ENCODE measurements around the gene CCNA2. TPM values are rescaled to one million over a fixed set of nuclear protein-coding genes. Genes with fewer than 3 reads are reported as not detected.

Gene CCNA2
- total RNA-seq, 1 experiment from 2014 or later: 59.1 TPM

DNA sequence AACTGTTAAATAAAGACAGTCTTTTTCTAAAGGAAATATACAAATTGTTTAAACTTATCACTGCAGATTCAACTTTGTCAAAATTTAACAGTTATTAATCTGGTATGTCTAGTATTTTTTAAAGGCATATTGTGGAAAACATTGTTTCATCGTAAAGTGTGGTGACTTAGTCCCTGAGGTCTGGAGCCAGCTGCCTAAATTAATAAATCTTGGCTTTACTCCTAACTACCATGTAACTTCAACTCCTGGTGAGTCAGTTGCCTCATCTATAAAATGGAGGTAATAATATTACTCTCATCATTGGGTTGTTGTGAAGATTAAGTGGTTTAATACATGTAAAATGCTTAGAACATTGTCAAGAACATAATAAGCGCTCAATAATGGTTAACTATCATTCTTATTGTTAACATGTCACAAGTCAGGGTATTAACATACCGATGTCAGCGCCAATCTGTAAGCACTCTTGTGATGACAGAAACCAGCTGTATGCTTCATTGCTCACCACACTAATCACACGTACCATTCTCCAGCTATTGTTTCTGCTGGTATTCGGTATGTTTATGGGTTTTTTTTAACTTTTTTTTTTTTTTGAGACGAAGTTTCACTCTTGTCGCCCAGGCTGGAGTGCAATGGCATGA, 44.6 kb downstream of the CCNA2 start:
- ATAC-seq: no peak

DNA sequence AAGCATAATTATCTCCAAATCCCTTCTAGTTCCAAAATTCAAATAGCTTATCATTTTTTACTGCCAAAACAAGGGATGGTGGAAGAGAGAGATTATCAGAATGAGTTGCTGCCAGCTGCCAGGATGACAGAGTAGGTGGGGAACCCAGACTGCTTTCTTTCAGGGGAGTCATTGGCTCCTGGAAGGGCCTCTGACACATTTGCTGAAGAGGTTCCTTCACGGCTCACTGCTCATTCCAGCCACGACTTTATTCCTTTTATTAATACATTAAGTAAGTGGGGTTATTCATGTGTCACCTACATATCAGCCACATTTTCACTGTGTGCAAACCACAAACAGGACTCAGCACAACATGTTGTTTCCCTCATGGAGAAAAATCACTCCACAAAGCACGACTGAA, 46.1 kb downstream of the CCNA2 start:
- no peak overlapping the region for H3K27ac ChIP-seq (ENCODE audit: low read length)
- no peaks in the 10 kb centered on the region for H3K27me3 ChIP-seq (ENCODE audit: low read length)
- no peaks in the 10 kb centered on the region for H3K36me3 ChIP-seq (ENCODE audit: low read depth, low read length)
- intact Hi-C loops (cut with micrococcal nuclease): no loop called here
- ATAC-seq (no peak), DNase-seq (no peak)
- H3K4me2 ChIP-seq (ENCODE audit: low read length): no peak overlapping the region
- no peaks in the 10 kb centered on the region for H3K4me1 ChIP-seq (ENCODE audit: insufficient read depth, low read length)
- H4K20me1 ChIP-seq (ENCODE audit: low read length): no peaks in the 10 kb centered on the region
- ChIA-PET CTCF (no interaction called here), POLR2A (ENCODE audit: unreplicated experiment) (interaction anchor here (0.5 kb wide), 1 partner anchor 1547 kb away, joined by 3 read pairs; no protein-coding TSS in a partner anchor)
- H3K9ac ChIP-seq (ENCODE audit: low read length): no peak overlapping the region
- TF ChIP-seq, protein P1, sequence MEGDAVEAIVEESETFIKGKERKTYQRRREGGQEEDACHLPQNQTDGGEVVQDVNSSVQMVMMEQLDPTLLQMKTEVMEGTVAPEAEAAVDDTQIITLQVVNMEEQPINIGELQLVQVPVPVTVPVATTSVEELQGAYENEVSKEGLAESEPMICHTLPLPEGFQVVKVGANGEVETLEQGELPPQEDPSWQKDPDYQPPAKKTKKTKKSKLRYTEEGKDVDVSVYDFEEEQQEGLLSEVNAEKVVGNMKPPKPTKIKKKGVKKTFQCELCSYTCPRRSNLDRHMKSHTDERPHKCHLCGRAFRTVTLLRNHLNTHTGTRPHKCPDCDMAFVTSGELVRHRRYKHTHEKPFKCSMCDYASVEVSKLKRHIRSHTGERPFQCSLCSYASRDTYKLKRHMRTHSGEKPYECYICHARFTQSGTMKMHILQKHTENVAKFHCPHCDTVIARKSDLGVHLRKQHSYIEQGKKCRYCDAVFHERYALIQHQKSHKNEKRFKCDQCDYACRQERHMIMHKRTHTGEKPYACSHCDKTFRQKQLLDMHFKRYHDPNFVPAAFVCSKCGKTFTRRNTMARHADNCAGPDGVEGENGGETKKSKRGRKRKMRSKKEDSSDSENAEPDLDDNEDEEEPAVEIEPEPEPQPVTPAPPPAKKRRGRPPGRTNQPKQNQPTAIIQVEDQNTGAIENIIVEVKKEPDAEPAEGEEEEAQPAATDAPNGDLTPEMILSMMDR (conservative IDR thresholded peaks at IDR 0.05; ENCODE audit: low read depth, low read length): no peak
- TF ChIP-seq EZH2 (IDR thresholded peaks at IDR 0.05; ENCODE audit: low read length, unreplicated experiment): no peak
- no peak for TF ChIP-seq EZH2phosphoT487 (IDR thresholded peaks at IDR 0.05; ENCODE audit: borderline replicate concordance, low read length)
- H3K4me3 ChIP-seq (ENCODE audit: low read length): no peak overlapping the region
- H2AFZ ChIP-seq (ENCODE audit: low read length): no peak overlapping the region
- BruUV-seq (replicated peaks): no TSS peak
- no peaks in the 10 kb centered on the region for H3K9me2 ChIP-seq (replicated peaks; ENCODE audit: low read length)
- H3K9me3 ChIP-seq (ENCODE audit: low read length): no peaks in the 10 kb centered on the region
- H3F3A ChIP-seq (ENCODE audit: low read length, unreplicated experiment): no peaks in the 10 kb centered on the region
- no peaks in the 10 kb centered on the region for H3K79me2 ChIP-seq (ENCODE audit: low read length)

More for the DNA sequence above, 44.6 kb downstream of the CCNA2 start:
- CTCF ChIA-PET: no interaction called here
- intact Hi-C loops (cut with micrococcal nuclease): no loop called here
- Histone ChIP-seq H4K20me1 (ENCODE audit: low read length) (no peaks in the 10 kb centered on the region), H3K9ac (ENCODE audit: low read length) (no peak overlapping the region), H3K79me2 (ENCODE audit: low read length) (no peaks in the 10 kb centered on the region), H2AFZ (ENCODE audit: low read length) (no peak overlapping the region), H3K4me3 (ENCODE audit: low read length) (no peak overlapping the region), H3K27me3 (ENCODE audit: low read length) (no peaks in the 10 kb centered on the region), H3F3A (ENCODE audit: low read length, unreplicated experiment) (no peaks in the 10 kb centered on the region), H3K9me3 (ENCODE audit: low read length) (no peaks in the 10 kb centered on the region), H3K4me2 (ENCODE audit: low read length) (no peak overlapping the region), H3K4me1 (ENCODE audit: insufficient read depth, low read length) (no peaks in the 10 kb centered on the region), H3K27ac (ENCODE audit: low read length) (no peak overlapping the region), H3K36me3 (ENCODE audit: low read depth, low read length) (no peaks in the 10 kb centered on the region), H3K9me2 (replicated peaks; ENCODE audit: low read length) (no peaks in the 10 kb centered on the region)
- no TSS peak for BruUV-seq (replicated peaks)
- no peak for DNase-seq
- TF ChIP-seq EZH2phosphoT487 (IDR thresholded peaks at IDR 0.05; ENCODE audit: borderline replicate concordance, low read length): no peak
- no peak for TF ChIP-seq EZH2 (IDR thresholded peaks at IDR 0.05; ENCODE audit: low read length, unreplicated experiment)
- TF ChIP-seq, protein P1 (conservative IDR thresholded peaks at IDR 0.05; ENCODE audit: low read depth, low read length): no peak
- POLR2A ChIA-PET (ENCODE audit: unreplicated experiment): no interaction called here

DNA sequence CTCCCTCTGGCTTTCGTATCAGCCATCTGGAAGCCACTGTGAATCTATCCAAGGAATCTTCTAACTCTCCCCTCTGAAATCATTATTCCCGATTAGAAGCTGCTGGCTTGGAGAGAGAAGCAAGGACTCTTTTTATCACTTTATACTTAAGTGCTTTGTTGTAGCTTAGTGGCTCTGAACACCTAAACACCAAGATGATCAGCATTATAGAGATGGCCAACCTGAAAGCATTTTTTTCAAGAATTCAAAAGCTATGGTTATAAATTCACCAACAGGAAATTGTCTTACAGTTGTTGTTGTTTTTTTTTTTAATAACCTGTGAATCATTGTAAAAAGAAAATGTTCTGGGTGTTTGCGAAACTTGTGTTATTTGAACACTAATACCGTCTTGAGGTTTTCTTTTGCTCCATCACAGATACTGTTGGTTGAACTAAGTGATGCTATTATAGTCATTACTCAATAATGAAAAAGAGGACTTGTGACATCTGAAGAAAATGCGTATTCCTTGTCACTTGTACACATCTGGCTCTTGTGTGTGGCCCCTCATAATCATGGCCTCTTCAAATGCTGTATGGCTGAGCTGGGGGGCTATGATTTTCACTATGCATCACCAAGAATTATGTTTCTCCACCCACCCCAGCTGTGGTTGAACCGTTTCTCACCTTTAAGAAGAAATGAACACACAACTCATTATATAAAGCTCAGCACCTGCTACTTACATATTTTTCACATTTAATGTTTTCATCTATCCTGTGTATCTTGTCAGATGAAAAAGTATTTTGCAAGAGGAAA, 46.9 kb downstream of the CCNA2 start:
- Histone ChIP-seq H3K4me2 (ENCODE audit: low read length) (no peak overlapping the region), H3K9me2 (replicated peaks; ENCODE audit: low read length) (no peaks in the 10 kb centered on the region), H3K4me1 (ENCODE audit: insufficient read depth, low read length) (no peaks in the 10 kb centered on the region), H2AFZ (ENCODE audit: low read length) (no peak overlapping the region), H4K20me1 (ENCODE audit: low read length) (no peaks in the 10 kb centered on the region), H3K36me3 (ENCODE audit: low read depth, low read length) (no peaks in the 10 kb centered on the region), H3K27ac (ENCODE audit: low read length) (no peak overlapping the region), H3K79me2 (ENCODE audit: low read length) (no peaks in the 10 kb centered on the region), H3K9ac (ENCODE audit: low read length) (no peak overlapping the region), H3F3A (ENCODE audit: low read length, unreplicated experiment) (no peaks in the 10 kb centered on the region), H3K27me3 (ENCODE audit: low read length) (no peaks in the 10 kb centered on the region), H3K4me3 (ENCODE audit: low read length) (no peak overlapping the region), H3K9me3 (ENCODE audit: low read length) (no peaks in the 10 kb centered on the region)
- intact Hi-C loops (cut with micrococcal nuclease): no loop called here
- ATAC-seq: no peak
- ChIA-PET CTCF (interaction anchor here (0.7 kb wide), 1 partner anchor 585 kb away, joined by 3 read pairs; no protein-coding TSS in a partner anchor), POLR2A (ENCODE audit: unreplicated experiment) (no interaction called here)
- TF ChIP-seq EZH2 (IDR thresholded peaks at IDR 0.05; ENCODE audit: low read length, unreplicated experiment) (no peak), EZH2phosphoT487 (IDR thresholded peaks at IDR 0.05; ENCODE audit: borderline replicate concordance, low read length) (no peak)
- TF ChIP-seq, protein P1 (conservative IDR thresholded peaks at IDR 0.05; ENCODE audit: low read depth, low read length): no peak
- no TSS peak for BruUV-seq (replicated peaks)
- no peak for DNase-seq

Measured in PC-3 (cell line).